DOHH2 (cell line): ENCODE measurements around the gene ENC1.

ENCODE experiments used
- CTCF ChIP-seq: fragments of 200-600 bp; sonication (generic); IDR thresholded peaks from one replicate; pipeline ENCODE4 v1.5.1; 2014; ENCODE audit warnings: antibody characterized with exemption, mild to moderate bottlenecking, low read depth, low read length; ENCODE audit not compliant: poor library complexity, severe bottlenecking
- EZH2phosphoT487 ChIP-seq: fragments of 200-600 bp; sonication (generic); IDR thresholded peaks from 2 replicates; pipeline ENCODE4 v1.6.1; 2017; ENCODE audit warnings: borderline replicate concordance, mild to moderate bottlenecking, antibody characterized with exemption, low read length, moderate library complexity, mixed read lengths

DNA sequence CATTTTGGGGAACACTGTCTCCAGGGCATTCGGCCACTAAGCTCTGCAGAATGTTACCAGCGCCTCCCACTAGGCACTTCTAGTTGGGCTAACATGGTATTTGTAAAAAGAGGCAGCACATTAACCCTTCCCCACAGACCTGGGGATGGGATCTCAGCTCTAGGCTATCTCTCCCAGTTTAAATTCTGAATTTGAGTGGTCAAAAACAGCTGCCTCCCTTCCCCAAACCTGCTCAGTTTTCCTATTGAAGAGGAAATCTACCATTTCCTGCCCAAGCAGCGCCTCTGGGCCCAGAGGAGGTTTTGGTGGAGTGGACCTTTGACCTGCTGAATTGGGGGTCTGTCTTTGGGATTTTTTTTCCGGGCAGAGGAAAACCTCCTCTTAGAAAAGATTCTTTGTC is 53.2 kb downstream of the ENC1 start:
- TF ChIP-seq CTCF, result no peak
- no peak for TF ChIP-seq EZH2phosphoT487
